ENCODE data around the gene NUP153.

DNA sequence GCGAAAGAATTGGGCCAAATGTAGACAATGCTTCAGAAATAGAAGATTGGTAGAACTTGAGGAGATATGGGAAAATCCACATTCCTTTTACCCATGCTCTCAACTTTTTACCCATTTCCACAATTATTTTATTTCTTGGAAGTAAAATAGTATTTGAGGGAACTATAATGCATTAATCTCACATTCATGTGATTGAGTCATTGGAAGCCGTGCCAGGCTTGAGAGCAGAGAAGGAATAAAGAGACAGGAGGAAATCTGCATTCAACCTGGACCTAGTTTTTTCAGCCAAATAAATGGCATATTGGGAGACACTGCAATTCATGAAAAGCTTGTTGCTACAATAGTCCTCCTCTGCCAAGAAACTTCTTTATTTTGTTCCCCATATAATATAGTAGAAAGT is 2.8 kb upstream of the NUP153 start:
- TF ChIP-seq POLR2A (IDR thresholded peaks at IDR 0.05; ENCODE audit: extremely low read depth, insufficient read length): no peak
- TF ChIP-seq, protein P1, sequence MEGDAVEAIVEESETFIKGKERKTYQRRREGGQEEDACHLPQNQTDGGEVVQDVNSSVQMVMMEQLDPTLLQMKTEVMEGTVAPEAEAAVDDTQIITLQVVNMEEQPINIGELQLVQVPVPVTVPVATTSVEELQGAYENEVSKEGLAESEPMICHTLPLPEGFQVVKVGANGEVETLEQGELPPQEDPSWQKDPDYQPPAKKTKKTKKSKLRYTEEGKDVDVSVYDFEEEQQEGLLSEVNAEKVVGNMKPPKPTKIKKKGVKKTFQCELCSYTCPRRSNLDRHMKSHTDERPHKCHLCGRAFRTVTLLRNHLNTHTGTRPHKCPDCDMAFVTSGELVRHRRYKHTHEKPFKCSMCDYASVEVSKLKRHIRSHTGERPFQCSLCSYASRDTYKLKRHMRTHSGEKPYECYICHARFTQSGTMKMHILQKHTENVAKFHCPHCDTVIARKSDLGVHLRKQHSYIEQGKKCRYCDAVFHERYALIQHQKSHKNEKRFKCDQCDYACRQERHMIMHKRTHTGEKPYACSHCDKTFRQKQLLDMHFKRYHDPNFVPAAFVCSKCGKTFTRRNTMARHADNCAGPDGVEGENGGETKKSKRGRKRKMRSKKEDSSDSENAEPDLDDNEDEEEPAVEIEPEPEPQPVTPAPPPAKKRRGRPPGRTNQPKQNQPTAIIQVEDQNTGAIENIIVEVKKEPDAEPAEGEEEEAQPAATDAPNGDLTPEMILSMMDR (IDR thresholded peaks at IDR 0.05; ENCODE audit: low read depth, low read length): no peak
- TF ChIP-seq MAX (IDR thresholded peaks at IDR 0.05; ENCODE audit: low read depth, low read length): no peak

Measured in NB4 (cell line).